GM12878 (cell line): ENCODE measurements around the gene CNN2. TPM values are rescaled to one million over a fixed set of nuclear protein-coding genes. Genes with fewer than 3 reads are reported as not detected.
A peak's percentile ranks its signal among the peaks of the same experiment; 100 is the strongest.

Experiments
- IKZF1 ChIP-seq: fragments of 450-650 bp; conservative IDR thresholded peaks from 2 replicates; pipeline ENCODE4 v1.6.1; 2017; ENCODE audit warnings: antibody characterized with exemption, mild to moderate bottlenecking
- IRF5 ChIP-seq: fragments of 450-650 bp; IDR thresholded peaks from 2 replicates; pipeline ENCODE4 v1.6.1; 2017; ENCODE audit warnings: borderline replicate concordance
- KLF5 ChIP-seq: fragments of 450-650 bp; IDR thresholded peaks from 2 replicates; pipeline ENCODE4 v1.6.1; 2014; ENCODE audit warnings: mild to moderate bottlenecking; ENCODE audit not compliant: partially characterized antibody
- NR2C1 ChIP-seq: fragments of 450-650 bp; IDR thresholded peaks from 2 replicates; pipeline ENCODE4 v1.6.1; 2017; ENCODE audit warnings: antibody characterized with exemption, mild to moderate bottlenecking, moderate library complexity
- PBX3 ChIP-seq: IDR thresholded peaks from 2 replicates; pipeline ENCODE4 v1.6.1; 2011; ENCODE audit warnings: mild to moderate bottlenecking, low read depth, low read length, moderate library complexity; ENCODE audit not compliant: insufficient replicate concordance
- RELB ChIP-seq: fragments of 450-650 bp; IDR thresholded peaks from 2 replicates; pipeline ENCODE4 v1.6.1; 2017; ENCODE audit warnings: low read depth, mild to moderate bottlenecking, moderate library complexity
- SREBF2 ChIP-seq: IDR thresholded peaks from 2 replicates; pipeline ENCODE4 v1.6.1; 2012; ENCODE audit warnings: mild to moderate bottlenecking, low read length
- TCF3 ChIP-seq: IDR thresholded peaks from 2 replicates; pipeline ENCODE4 v1.6.1; 2012; ENCODE audit warnings: low read depth, mild to moderate bottlenecking, low read length, borderline replicate concordance; ENCODE audit not compliant: insufficient read depth
- ZBTB40 ChIP-seq: fragments of 450-650 bp; IDR thresholded peaks from 2 replicates; pipeline ENCODE4 v1.6.1; 2016; ENCODE audit warnings: mild to moderate bottlenecking, moderate library complexity, borderline replicate concordance
- ZSCAN29 ChIP-seq: fragments of 450-650 bp; IDR thresholded peaks from 2 replicates; pipeline ENCODE4 v1.6.1; 2017; ENCODE audit warnings: mild to moderate bottlenecking, moderate library complexity
- polyA plus RNA-seq, 11 experiments: library from polyadenylated mRNA; depleted of rRNA in 4 of 11; unstranded in 6 of 11; stranded (reverse) in 5 of 11; fragments of >200 nt; fragmentation: Nextera tagmentation in 4 of 11; fragmentation: Illumina TruSeq in 1 of 11; extraction: Ambion mirVana in 4 of 11; extraction: Trizol in 1 of 11; gene quantifications; 1 replicate in 1 of 11; 2 replicates in 10 of 11; pipeline versions ENCODE4 v1.2.1 to v1.2.3, GENCODE V29; 2011 to 2016; ENCODE audit warnings: inconsistent platforms in 2 of 11, missing spikeins in 2 of 11, low read depth in 1 of 11
- total RNA-seq, 4 experiments: library from RNA; depleted of rRNA in 3 of 4; stranded (reverse); fragments of >200 nt in 3 of 4; fragmentation: Illumina TruSeq in 1 of 4; extraction: Trizol in 1 of 4; gene quantifications; 2 replicates each; pipeline versions ENCODE4 v1.2.1 to v1.2.3, GENCODE V29; 2013 to 2021
- TF ChIP-seq, protein P1 (sequence below): fragments of 450-650 bp; IDR thresholded peaks from 2 replicates; pipeline ENCODE4 v1.6.1; 2018; ENCODE audit warnings: mild to moderate bottlenecking, low read depth, moderate library complexity; ENCODE audit not compliant: partially characterized antibody
- TF ChIP-seq, protein P2 (sequence below): IDR thresholded peaks from 2 replicates; pipeline ENCODE4 v1.6.1; 2011; ENCODE audit warnings: borderline replicate concordance, low read depth, mild to moderate bottlenecking, moderate library complexity, low read length; ENCODE audit not compliant: insufficient read depth, poor library complexity, severe bottlenecking

CNN2 gene
- total and polyA plus RNA-seq, 10 of the 15 experiments (the other 5 are each of a cell fraction or from before 2014, with no cell fraction given) = 34.7 to 311 (median 172) TPM

GRCh38 chr19:1039646-1040475 is 13.5 kb downstream of the CNN2 start, which contains the start of gene ABCA7 (continued):
- TF ChIP-seq, protein P1, sequence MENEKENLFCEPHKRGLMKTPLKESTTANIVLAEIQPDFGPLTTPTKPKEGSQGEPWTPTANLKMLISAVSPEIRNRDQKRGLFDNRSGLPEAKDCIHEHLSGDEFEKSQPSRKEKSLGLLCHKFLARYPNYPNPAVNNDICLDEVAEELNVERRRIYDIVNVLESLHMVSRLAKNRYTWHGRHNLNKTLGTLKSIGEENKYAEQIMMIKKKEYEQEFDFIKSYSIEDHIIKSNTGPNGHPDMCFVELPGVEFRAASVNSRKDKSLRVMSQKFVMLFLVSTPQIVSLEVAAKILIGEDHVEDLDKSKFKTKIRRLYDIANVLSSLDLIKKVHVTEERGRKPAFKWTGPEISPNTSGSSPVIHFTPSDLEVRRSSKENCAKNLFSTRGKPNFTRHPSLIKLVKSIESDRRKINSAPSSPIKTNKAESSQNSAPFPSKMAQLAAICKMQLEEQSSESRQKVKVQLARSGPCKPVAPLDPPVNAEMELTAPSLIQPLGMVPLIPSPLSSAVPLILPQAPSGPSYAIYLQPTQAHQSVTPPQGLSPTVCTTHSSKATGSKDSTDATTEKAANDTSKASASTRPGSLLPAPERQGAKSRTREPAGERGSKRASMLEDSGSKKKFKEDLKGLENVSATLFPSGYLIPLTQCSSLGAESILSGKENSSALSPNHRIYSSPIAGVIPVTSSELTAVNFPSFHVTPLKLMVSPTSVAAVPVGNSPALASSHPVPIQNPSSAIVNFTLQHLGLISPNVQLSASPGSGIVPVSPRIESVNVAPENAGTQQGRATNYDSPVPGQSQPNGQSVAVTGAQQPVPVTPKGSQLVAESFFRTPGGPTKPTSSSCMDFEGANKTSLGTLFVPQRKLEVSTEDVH = no peak
- peak; percentile 99 for TF ChIP-seq PBX3
- TF ChIP-seq IRF5 = no peak
- peak; percentile 67; the same call in 1 of the 2 replicates for TF ChIP-seq IKZF1
- TF ChIP-seq, protein P2, sequence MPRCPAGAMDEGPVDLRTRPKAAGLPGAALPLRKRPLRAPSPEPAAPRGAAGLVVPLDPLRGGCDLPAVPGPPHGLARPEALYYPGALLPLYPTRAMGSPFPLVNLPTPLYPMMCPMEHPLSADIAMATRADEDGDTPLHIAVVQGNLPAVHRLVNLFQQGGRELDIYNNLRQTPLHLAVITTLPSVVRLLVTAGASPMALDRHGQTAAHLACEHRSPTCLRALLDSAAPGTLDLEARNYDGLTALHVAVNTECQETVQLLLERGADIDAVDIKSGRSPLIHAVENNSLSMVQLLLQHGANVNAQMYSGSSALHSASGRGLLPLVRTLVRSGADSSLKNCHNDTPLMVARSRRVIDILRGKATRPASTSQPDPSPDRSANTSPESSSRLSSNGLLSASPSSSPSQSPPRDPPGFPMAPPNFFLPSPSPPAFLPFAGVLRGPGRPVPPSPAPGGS = peak; percentile 77
- TF ChIP-seq KLF5 = peak; percentile 52
- TF ChIP-seq RELB = peak; percentile 92
- TF ChIP-seq NR2C1 = no peak
- TF ChIP-seq TCF3 = 0 out of 2 replicates have a peak, but pooled peaks have one; percentile 24
- no peak for TF ChIP-seq ZSCAN29
- no peak for TF ChIP-seq SREBF2
- no peak; the same call in 1 of the 2 replicates for TF ChIP-seq ZBTB40
